Mucosa of rectum (tissue), 2 donors: ENCODE results near the gene UQCR10.

ENCODE experiments used
- H3K27ac ChIP-seq, 2 donors: one replicate each; pipeline ENCODE4 v1.7.0; 2013; ENCODE audit warnings: inconsistent platforms in 2 of 2, low read depth in 2 of 2, low read length in 2 of 2
- H3K27me3 ChIP-seq, 2 donors: one replicate each; pipeline ENCODE4 v1.7.0; 2013; ENCODE audit warnings: low read length in 2 of 2; ENCODE audit not compliant: control insufficient read depth in 2 of 2, insufficient read depth in 2 of 2
- H3K36me3 ChIP-seq, 2 donors: one replicate each; pipeline ENCODE4 v1.7.0; 2013; ENCODE audit warnings: low read length in 2 of 2; ENCODE audit not compliant: control insufficient read depth in 2 of 2, insufficient read depth in 2 of 2
- H3K4me1 ChIP-seq, 2 donors: one replicate each; pipeline ENCODE4 v1.7.0; 2013; ENCODE audit warnings: low read length in 2 of 2, mild to moderate bottlenecking in 1 of 2; ENCODE audit not compliant: control insufficient read depth in 2 of 2, insufficient read depth in 2 of 2
- H3K4me3 ChIP-seq, 2 donors: one replicate each; pipeline ENCODE4 v1.7.0; 2013; ENCODE audit warnings: low read length in 2 of 2
- H3K9ac ChIP-seq, 2 donors: one replicate each; pipeline ENCODE4 v1.7.0; 2013; ENCODE audit warnings: low read length in 2 of 2, low read depth in 1 of 2, mild to moderate bottlenecking in 1 of 2
- H3K9me3 ChIP-seq, 2 donors: one replicate each; pipeline ENCODE4 v1.7.0; 2013; ENCODE audit warnings: low read length in 2 of 2; ENCODE audit not compliant: control insufficient read depth in 2 of 2
- donor health status: healthy.
- donor health status: Normal muscosa, but diverticular disease.

Gene UQCR10

GRCh38 chr22:29782061-29782845, 15.1 kb downstream of the UQCR10 start:
- Histone ChIP-seq H3K4me3 (no peak overlapping the region), H3K9me3 (no peaks in the 10 kb centered on the region), H3K9ac (peak overlapping the region; percentile 24 to 26), H3K36me3 (peaks cover 0 to 3% of the 10 kb centered on the region in 2 donors), H3K4me1 (peaks cover 10 to 12% of the 10 kb centered on the region in 2 donors), H3K27ac (peak overlapping the region; percentile 25 to 72), H3K27me3 (no peaks in the 10 kb centered on the region)

DNA sequence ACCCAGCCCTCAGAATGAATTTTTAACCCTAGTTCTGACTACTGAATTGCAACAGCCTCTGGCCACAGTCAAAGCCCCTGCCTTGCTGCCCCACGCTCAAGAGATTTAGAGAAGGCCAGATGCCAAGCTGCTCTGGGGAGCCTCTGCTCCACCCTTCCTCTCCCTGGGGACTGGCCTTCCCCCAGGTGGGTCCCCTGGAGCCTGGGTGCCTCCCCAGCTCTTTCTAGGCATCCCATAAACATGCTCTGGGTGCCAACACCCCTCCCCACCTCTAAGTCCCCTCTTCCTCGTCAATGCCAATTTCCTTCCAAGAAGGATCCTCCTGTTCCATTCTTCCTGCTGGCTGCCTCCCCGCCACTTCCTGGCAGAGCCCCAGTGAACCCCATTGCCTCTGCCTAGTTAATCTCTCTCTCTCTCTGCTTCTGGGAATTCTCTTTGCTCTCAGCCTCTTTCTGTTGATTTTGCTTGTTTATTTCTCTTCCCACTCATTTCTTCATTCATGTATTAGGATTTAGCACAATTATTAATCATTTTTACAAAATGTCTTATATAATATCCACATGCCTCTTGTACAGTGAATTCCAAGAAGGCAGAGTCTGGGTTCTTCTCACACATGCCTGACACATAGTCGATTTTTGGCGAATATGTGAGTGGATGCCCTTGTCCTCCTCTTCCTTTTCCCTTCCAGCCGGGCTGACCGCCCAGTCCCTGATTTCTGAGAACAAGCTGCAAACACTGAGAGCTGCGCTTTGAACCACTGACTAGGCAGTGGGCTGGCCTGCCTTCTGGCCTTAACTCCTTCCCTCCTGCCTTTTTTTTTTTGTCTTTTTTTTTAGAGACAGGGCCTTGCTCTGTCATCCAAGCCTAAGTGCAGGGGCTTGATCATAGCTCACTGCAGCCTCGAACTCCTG, 17.5 kb downstream of the UQCR10 start:
- Histone ChIP-seq H3K4me3 (no peak overlapping the region), H3K27me3 (no peaks in the 10 kb centered on the region), H3K9me3 (no peaks in the 10 kb centered on the region), H3K9ac (no peak overlapping the region), H3K36me3 (peaks cover 17 to 22% of the 10 kb centered on the region in 2 donors), H3K4me1 (peaks cover 10 to 12% of the 10 kb centered on the region in 2 donors), H3K27ac (peak overlapping the region in 1 of 2 donors; percentile 15)

GRCh38 chr22:29786031-29786430, 18.9 kb downstream of the UQCR10 start:
- Histone ChIP-seq H3K4me1 (peaks cover 10 to 12% of the 10 kb centered on the region in 2 donors), H3K27me3 (no peaks in the 10 kb centered on the region), H3K9me3 (no peaks in the 10 kb centered on the region), H3K9ac (no peak overlapping the region), H3K36me3 (peaks cover 29 to 31% of the 10 kb centered on the region in 2 donors), H3K27ac (no peak overlapping the region), H3K4me3 (no peak overlapping the region)

GRCh38 chr22:29787371-29787980, 20.3 kb downstream of the UQCR10 start:
- Histone ChIP-seq H3K9me3 (no peaks in the 10 kb centered on the region), H3K36me3 (peaks cover 41 to 44% of the 10 kb centered on the region in 2 donors), H3K27me3 (no peaks in the 10 kb centered on the region), H3K9ac (no peak overlapping the region), H3K4me1 (peaks cover 1 to 4% of the 10 kb centered on the region in 2 donors), H3K27ac (no peak overlapping the region), H3K4me3 (no peak overlapping the region)

- Histone ChIP-seq H3K27me3 (no peaks in the 10 kb centered on the region), H3K4me3 (no peak overlapping the region), H3K4me1 (peaks cover 0 to 4% of the 10 kb centered on the region in 2 donors), H3K9ac (no peak overlapping the region), H3K27ac (no peak overlapping the region), H3K9me3 (no peaks in the 10 kb centered on the region), H3K36me3 (peaks cover 51 to 55% of the 10 kb centered on the region in 2 donors)
Measured at GRCh38 chr22:29788339-29789279, 21.4 kb downstream of the UQCR10 start.

DNA sequence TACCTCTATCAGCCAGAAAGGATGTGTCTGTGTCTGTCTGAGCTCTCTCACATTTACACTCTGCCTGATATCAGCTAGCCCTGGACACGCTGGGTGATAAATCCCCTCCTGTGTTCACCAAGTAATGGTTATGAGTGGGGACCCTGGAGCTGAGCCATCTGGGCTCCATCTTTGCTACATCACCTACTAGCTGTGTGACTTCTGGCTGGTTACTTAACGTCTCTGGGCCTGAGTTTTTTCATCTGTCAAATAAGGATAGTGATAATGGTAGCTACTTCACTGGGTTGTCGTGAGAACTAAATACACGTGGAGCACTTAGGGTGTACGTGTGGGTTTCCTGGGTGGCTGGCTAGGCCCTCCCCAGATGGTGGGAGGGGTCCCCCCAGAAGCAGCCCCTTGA, 22.9 kb downstream of the UQCR10 start:
- Histone ChIP-seq H3K9me3 (no peaks in the 10 kb centered on the region), H3K27ac (no peak overlapping the region), H3K27me3 (no peaks in the 10 kb centered on the region), H3K4me3 (no peak overlapping the region), H3K9ac (no peak overlapping the region), H3K36me3 (peaks cover 56 to 57% of the 10 kb centered on the region in 2 donors), H3K4me1 (no peaks in the 10 kb centered on the region)

GRCh38 chr22:29793396-29793795, 26.2 kb downstream of the UQCR10 start:
- no peak overlapping the region for H3K9ac ChIP-seq
- H3K4me3 ChIP-seq = no peak overlapping the region

DNA sequence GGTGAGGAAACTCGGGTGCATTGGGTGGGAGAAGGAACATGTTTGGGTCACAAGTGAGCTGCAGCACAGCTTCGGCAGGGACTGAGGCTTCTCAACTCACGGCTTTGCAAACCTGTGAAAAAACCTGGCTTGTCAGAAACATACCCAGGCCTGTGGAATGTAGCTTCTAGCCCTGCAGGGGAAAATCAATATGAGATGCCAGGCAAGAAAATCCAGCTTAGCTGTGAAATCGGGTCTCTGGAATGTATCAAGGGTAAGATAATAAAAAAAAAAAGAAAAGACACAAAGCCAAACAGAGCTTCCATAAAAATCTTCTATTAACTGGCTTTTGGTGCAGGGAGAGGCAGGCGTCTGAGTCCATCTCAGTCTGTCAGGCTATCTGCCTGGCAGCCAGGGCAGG, 28.5 kb downstream of the UQCR10 start:
- H3K4me3 ChIP-seq = no peak overlapping the region
- H3K36me3 ChIP-seq = peaks cover 59 to 72% of the 10 kb centered on the region in 2 donors
- no peak overlapping the region for H3K9ac ChIP-seq

More at GRCh38 chr22:29793396-29793795, 26.2 kb downstream of the UQCR10 start:
- Histone ChIP-seq H3K36me3 (peaks cover 58 to 73% of the 10 kb centered on the region in 2 donors), H3K27ac (no peak overlapping the region), H3K9me3 (no peaks in the 10 kb centered on the region), H3K4me1 (peaks cover 0 to 2% of the 10 kb centered on the region in 2 donors), H3K27me3 (no peaks in the 10 kb centered on the region)

GRCh38 chr22:29797351-29797750, 30.2 kb downstream of the UQCR10 start:
- Histone ChIP-seq H3K9me3 (no peaks in the 10 kb centered on the region), H3K4me3 (no peak overlapping the region), H3K36me3 (peaks cover 59 to 74% of the 10 kb centered on the region in 2 donors), H3K27me3 (no peaks in the 10 kb centered on the region), H3K4me1 (peaks cover 6 to 8% of the 10 kb centered on the region in 2 donors), H3K9ac (no peak overlapping the region), H3K27ac (no peak overlapping the region)

More for the DNA sequence above, 28.5 kb downstream of the UQCR10 start:
- H3K27ac ChIP-seq = no peak overlapping the region
- peaks cover 6 to 8% of the 10 kb centered on the region in 2 donors for H3K4me1 ChIP-seq
- H3K9me3 ChIP-seq = no peaks in the 10 kb centered on the region
- H3K27me3 ChIP-seq = no peaks in the 10 kb centered on the region
